LNCaP clone FGC (cell line): ENCODE measurements around the gene LDLRAD3.

Experiments
- DNase-seq: peaks from one replicate; pipeline ENCODE4 v3.0.0-alpha.2; 2011; ENCODE audit warnings: low read depth
- H3K4me3 ChIP-seq: 2 replicates; pipeline ENCODE4 v1.5.1; 2011; ENCODE audit warnings: mild to moderate bottlenecking, low read depth, low read length, control low read depth
- TF ChIP-seq, protein P1 (sequence below): IDR thresholded peaks from 2 replicates; pipeline ENCODE4 v1.5.1; 2012; ENCODE audit warnings: mild to moderate bottlenecking; ENCODE audit not compliant: control insufficient read depth, insufficient read depth; ENCODE audit errors: extremely low read depth

LDLRAD3 gene

DNA sequence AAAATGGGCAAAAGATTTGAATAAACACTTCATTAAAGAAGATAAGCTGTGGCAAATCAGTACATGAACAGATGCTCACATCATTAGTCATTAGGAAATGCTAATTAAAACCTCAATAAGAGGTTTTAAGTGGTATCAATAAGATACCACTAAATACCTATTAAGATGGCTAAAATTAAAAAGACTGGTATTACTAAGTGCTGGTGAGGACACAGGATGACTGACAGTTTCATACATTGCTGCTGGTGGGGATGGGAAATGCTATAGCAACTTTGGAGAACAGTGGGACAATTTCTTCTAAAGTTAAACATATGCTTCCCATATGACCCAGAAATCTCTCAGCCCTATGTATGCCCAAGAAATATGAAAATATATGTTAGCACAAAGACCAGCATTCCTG, 276.1 kb downstream of the LDLRAD3 start:
- H3K4me3 ChIP-seq, result no peak overlapping the region
- TF ChIP-seq, protein P1, sequence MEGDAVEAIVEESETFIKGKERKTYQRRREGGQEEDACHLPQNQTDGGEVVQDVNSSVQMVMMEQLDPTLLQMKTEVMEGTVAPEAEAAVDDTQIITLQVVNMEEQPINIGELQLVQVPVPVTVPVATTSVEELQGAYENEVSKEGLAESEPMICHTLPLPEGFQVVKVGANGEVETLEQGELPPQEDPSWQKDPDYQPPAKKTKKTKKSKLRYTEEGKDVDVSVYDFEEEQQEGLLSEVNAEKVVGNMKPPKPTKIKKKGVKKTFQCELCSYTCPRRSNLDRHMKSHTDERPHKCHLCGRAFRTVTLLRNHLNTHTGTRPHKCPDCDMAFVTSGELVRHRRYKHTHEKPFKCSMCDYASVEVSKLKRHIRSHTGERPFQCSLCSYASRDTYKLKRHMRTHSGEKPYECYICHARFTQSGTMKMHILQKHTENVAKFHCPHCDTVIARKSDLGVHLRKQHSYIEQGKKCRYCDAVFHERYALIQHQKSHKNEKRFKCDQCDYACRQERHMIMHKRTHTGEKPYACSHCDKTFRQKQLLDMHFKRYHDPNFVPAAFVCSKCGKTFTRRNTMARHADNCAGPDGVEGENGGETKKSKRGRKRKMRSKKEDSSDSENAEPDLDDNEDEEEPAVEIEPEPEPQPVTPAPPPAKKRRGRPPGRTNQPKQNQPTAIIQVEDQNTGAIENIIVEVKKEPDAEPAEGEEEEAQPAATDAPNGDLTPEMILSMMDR, result no peak
- no peak for DNase-seq

DNA sequence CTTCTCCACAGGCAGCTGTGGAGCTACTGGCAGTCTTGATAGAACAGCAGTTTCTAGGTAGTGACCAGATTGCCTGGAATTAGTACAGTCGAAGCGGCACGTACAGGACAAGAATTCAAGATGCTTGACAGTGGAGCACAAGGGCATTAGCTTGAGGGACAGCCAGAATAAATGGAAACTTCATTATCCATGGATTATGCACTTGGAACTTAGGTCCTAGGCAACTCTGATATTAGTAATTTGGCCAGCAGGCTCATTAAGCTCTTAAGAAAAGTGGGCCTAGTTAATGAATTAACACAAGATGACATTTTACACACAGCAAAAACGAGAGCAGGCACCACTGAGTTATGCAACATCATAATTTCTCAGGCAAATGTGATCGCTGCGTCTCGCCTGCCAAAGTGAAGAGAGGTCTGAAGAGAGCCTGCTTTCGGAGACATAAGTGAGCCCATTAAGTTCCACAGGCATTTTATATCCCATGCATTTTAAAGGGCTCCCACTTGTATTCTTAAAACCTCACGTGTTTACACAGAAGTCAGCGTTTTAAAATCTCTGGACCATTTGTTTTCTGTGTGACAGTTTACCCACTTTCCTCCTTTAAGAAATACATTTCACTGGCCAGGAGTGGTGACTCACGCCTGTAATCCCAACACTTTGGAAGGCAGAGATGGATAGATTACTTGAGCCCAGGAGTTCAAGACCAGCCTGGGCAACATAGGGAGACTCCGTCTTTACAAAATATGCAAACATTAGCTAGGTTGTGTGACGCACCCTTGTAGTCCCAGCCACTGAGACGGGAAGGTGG, 279.2 kb downstream of the LDLRAD3 start:
- TF ChIP-seq, protein P1, result no peak
- DNase-seq, result no peak
- no peak overlapping the region for H3K4me3 ChIP-seq

DNA sequence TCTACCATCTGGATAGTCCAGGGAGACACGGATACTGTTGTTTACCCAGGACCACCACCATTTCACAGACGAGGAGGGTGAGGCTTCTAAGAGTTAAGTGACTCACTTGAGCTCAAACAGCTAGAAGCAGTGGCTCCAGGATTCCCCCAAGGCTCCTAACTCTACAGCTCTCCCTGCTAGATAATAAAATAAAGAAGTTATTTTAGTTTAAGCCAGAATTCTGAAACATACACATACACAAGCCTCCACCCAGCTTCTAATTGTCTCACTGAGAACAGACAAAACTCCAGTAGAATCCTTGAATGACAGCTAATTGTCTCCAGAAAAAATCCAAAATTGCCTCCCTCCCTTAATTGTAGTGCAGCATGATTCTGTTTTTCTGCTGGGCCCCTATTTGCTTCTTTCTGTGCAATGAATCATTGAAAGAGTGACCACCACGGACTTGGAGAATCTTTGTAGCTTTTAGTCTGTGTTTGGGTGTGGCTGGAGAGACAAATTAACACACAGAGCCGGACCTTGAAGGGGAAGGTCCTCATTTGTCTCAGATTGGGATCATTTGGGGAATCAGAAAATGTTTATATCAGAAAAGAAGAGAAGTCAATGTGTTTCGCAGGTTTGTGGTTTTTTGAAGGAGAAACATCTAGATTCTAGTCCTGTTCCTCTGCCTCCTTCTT, 280.5 kb downstream of the LDLRAD3 start:
- TF ChIP-seq, protein P1, result no peak
- no peak overlapping the region for H3K4me3 ChIP-seq
- no peak for DNase-seq

DNA sequence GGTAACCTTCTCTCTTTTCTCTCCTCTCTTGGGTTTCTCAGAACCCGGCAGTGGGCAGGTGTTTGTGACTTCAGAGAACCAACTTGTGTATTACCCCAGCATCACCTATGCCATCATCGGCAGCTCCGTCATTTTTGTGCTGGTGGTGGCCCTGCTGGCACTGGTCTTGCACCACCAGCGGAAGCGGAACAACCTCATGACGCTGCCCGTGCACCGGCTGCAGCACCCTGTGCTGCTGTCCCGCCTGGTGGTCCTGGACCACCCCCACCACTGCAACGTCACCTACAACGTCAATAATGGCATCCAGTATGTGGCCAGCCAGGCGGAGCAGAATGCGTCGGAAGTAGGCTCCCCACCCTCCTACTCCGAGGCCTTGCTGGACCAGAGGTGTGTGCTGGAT, 283.2 kb downstream of the LDLRAD3 start:
- DNase-seq, result no peak
- H3K4me3 ChIP-seq, result no peak overlapping the region
- TF ChIP-seq, protein P1, result no peak

DNA sequence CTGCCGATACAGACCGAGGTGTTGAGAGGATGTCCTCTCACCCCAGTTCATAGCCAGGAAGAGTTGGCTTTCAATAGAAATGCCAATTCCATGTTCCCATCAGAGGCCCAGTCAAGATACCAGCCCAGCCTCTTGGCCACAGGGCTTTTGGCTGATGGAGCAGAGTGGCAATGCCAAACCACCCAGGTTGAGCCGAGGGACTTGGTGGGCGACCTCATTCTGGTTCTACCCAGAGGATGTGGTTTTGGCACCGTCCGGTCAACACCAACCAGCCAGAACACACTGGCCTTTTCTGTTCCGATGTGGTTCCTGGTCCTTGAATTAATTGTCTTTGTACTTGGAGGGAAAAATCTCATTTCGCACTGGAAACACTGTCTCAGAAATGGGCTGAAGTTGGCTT, 284.8 kb downstream of the LDLRAD3 start:
- TF ChIP-seq, protein P1, result no peak
- H3K4me3 ChIP-seq, result no peak overlapping the region
- DNase-seq, result no peak

DNA sequence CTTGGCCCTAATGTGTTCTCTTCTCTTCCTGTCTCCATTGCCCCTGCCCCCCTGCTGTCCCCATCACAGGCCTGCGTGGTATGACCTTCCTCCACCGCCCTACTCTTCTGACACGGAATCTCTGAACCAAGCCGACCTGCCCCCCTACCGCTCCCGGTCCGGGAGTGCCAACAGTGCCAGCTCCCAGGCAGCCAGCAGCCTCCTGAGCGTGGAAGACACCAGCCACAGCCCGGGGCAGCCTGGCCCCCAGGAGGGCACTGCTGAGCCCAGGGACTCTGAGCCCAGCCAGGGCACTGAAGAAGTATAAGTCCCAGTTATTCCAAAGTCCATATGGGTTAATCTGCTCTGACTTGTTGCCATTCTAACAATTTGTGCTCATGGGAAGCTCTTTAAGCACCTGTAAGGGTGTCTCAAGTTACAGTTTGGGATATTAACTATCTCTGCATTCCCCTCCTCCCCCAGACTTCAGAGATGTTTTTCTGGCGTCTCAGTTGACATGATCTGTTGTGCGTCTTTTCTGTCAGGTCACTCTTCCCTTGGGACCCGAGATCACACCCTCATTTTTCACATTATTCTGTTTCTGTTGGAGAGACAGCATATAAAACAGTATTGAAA, 285.3 kb downstream of the LDLRAD3 start:
- no peak for DNase-seq
- no peak overlapping the region for H3K4me3 ChIP-seq
- TF ChIP-seq, protein P1, result no peak
